ENCODE results near the gene TBX4.

GRCh38 chr17:61500287-61500686 is 48.1 kb downstream of the TBX4 start:
- TF ChIP-seq TARDBP (IDR thresholded peaks at IDR 0.05) (no peak), LEF1 (IDR thresholded peaks at IDR 0.05; ENCODE audit: borderline replicate concordance) (no peak), FOXK2 (IDR thresholded peaks at IDR 0.05) (no peak), SUZ12 (IDR thresholded peaks at IDR 0.05) (no peak), SP1 (IDR thresholded peaks at IDR 0.05) (no peak), ELF4 (IDR thresholded peaks at IDR 0.05) (no peak), FOXM1 (IDR thresholded peaks at IDR 0.05; ENCODE audit: borderline replicate concordance) (no peak), HDGF (IDR thresholded peaks at IDR 0.05; ENCODE audit: borderline replicate concordance) (no peak), FOXA1 (IDR thresholded peaks at IDR 0.05) (no peak), BHLHE40 (IDR thresholded peaks at IDR 0.05; ENCODE audit: borderline replicate concordance) (no peak), ARNT (IDR thresholded peaks at IDR 0.05) (no peak), ZNF384 (IDR thresholded peaks at IDR 0.05) (no peak)
- TF ChIP-seq, protein P1, sequence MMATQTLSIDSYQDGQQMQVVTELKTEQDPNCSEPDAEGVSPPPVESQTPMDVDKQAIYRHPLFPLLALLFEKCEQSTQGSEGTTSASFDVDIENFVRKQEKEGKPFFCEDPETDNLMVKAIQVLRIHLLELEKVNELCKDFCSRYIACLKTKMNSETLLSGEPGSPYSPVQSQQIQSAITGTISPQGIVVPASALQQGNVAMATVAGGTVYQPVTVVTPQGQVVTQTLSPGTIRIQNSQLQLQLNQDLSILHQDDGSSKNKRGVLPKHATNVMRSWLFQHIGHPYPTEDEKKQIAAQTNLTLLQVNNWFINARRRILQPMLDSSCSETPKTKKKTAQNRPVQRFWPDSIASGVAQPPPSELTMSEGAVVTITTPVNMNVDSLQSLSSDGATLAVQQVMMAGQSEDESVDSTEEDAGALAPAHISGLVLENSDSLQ (IDR thresholded peaks at IDR 0.05), result no peak
